CD4-positive, alpha-beta T cell (primary cell): ENCODE measurements around the gene COL5A1. TPM values are rescaled to one million over a fixed set of nuclear protein-coding genes. Genes with fewer than 3 reads are reported as not detected.

ENCODE experiments used
- ATAC-seq: fragments of 200-7000 bp; cut with Tn5 transposase; one replicate; pipeline ENCODE4 v1.10.0; 2022; ENCODE audit warnings: mild to moderate bottlenecking; ENCODE audit not compliant: poor library complexity
- CTCF ChIA-PET: fragments of 350-600 bp; sonication (Branson Sonifier 250); formaldehyde crosslinking; loops from one replicate; lab custom pipeline; 2021; ENCODE audit warnings: antibody characterized with exemption, inconsistent platforms; lab: Charles Lee
- POLR2A ChIA-PET: fragments of 350-600 bp; sonication (Branson Sonifier 250); formaldehyde crosslinking; loops from one replicate; lab custom pipeline; 2021; ENCODE audit warnings: antibody characterized with exemption, inconsistent platforms; lab: Charles Lee
- DNase-seq, 14 experiments: peaks; one replicate each; pipeline ENCODE4 v3.0.0-alpha.2; 2013 to 2020; ENCODE audit warnings: mixed read lengths in 2 of 14
- H3K27ac ChIP-seq, 2 donors: one replicate each; pipeline versions ENCODE4 v1.5.1 to v1.7.0; 2013; ENCODE audit warnings: low read length in 2 of 2, low read depth in 1 of 2, mild to moderate bottlenecking in 1 of 2
- H3K27me3 ChIP-seq, 2 experiments: 1 replicate in 1 of 2; 2 replicates in 1 of 2; pipeline versions ENCODE4 v1.6.1 to v1.7.0; 2013; ENCODE audit warnings: low read length in 2 of 2, control low read depth in 1 of 2, mild to moderate bottlenecking in 1 of 2, moderate library complexity in 1 of 2; ENCODE audit not compliant: insufficient read depth in 2 of 2, control insufficient read depth in 1 of 2
- H3K36me3 ChIP-seq: one replicate; pipeline ENCODE4 v1.6.1; 2013; ENCODE audit warnings: low read length, control low read depth; ENCODE audit not compliant: insufficient read depth
- H3K4me1 ChIP-seq: one replicate; pipeline ENCODE4 v1.6.1; 2013; ENCODE audit warnings: low read length, control low read depth; ENCODE audit not compliant: insufficient read depth
- H3K4me3 ChIP-seq: one replicate; pipeline ENCODE4 v1.5.1; 2013; ENCODE audit warnings: mild to moderate bottlenecking, low read length, moderate library complexity
- H3K9me3 ChIP-seq, 2 experiments: 1 replicate in 1 of 2; 2 replicates in 1 of 2; pipeline versions ENCODE4 v1.6.1 to v1.7.0; 2013; ENCODE audit warnings: low read length in 2 of 2, mild to moderate bottlenecking in 2 of 2, control low read depth in 1 of 2, moderate library complexity in 1 of 2; ENCODE audit not compliant: control insufficient read depth in 1 of 2, insufficient read depth in 1 of 2
- H3K27ac Mint-ChIP-seq: one replicate; pipeline ENCODE4 v1.8.0; 2020; ENCODE audit warnings: mixed read lengths
- H3K27me3 Mint-ChIP-seq: one replicate; pipeline ENCODE4 v1.8.0; 2021; ENCODE audit warnings: mixed read lengths
- H3K36me3 Mint-ChIP-seq: one replicate; pipeline ENCODE4 v1.8.0; 2021; ENCODE audit warnings: low read depth, mixed read lengths
- H3K4me1 Mint-ChIP-seq: one replicate; pipeline ENCODE4 v1.8.0; 2021; ENCODE audit warnings: low read depth, mixed read lengths
- H3K4me3 Mint-ChIP-seq: one replicate; pipeline ENCODE4 v1.8.0; 2020; ENCODE audit warnings: mild to moderate bottlenecking, mixed read lengths
- H3K9me3 Mint-ChIP-seq: one replicate; pipeline ENCODE4 v1.8.0; 2020; ENCODE audit warnings: mixed read lengths
- intact Hi-C, 2 experiments: fragments of 100-400 bp; cut with DNase I in 1 of 2; cut with micrococcal nuclease in 1 of 2; formaldehyde crosslinking; loops; one replicate each; pipeline versions ENCODE4 v1.15.1 to v1.9.0; 2023 to 2025; cut with DNase I, micrococcal nuclease
- total RNA-seq, 174 experiments: library from RNA in 2 of 174; stranded (reverse) in 2 of 174; gene quantifications; one replicate each; pipeline ENCODE4 v1.2.3 and lab custom pipeline; 2021 to 2026
- TF ChIP-seq, protein P1 (sequence below): fragments of 200-600 bp; IDR thresholded peaks from one replicate; pipeline ENCODE4 v1.8.0; 2022; ENCODE audit warnings: antibody characterized with exemption, mild to moderate bottlenecking

The COL5A1 gene
- total RNA-seq, 2 experiments from 2014 or later = 0.41 to 0.50 TPM

DNA sequence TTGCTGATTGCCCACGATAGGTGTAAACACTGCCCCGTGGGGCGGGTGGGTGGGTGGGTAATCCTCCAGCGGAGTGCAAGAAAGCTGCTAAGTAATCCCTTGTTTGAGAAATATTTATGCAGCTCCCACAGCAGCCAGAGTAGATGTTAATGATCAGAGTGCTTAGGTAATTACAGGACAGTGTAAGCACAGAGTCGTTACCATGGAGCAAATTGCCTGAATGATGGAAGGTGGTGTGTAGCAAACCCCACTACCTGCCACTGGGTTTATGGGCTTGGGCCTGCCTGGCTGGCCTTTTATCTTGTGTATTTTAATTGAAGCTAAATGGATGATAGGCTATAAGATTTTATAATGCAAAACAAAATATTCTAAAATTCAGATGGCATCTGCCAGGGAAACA is 110.0 kb downstream of the COL5A1 start:
- H3K27me3 Mint-ChIP-seq = no peaks in the 10 kb centered on the region
- POLR2A ChIA-PET = no interaction called here
- intact Hi-C loops = no loop called here

DNA sequence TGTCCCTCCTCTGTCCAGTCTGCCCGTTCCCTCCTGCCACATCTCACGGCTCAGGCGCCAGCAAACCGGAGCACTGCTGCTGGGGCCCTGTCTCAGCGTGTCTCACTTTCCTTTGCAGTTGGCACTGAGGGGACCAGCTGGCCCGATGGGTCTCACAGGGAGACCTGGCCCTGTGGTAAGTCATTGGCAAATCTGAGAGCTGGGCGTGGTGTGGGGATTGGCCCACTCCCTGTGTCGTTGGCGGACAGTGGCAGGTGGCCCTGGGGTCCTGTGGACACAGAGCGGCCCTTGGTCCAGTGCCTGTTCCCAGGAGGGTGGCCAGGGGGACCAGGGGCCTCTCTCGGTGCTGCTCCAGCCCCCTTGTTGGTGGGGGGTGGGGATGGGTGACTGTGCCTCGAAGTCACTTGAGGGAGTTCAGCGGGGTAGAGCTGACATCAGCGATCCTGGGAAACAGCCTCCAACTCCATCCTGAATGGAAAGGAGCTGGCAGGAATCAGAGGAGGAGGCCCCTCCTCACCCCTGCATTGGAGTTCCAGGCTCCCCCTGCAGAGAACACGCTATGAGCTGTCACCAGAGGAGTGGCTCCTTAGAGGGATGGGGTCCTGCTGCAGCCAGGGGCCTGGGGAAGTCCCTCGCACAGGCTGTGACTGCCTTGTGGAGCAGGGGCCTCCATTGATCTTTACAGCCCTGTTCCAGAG is 111.0 kb downstream of the COL5A1 start:
- H3K36me3 ChIP-seq = no peaks in the 10 kb centered on the region
- H3K27ac Mint-ChIP-seq = no peak overlapping the region
- H3K9me3 Mint-ChIP-seq = no peaks in the 10 kb centered on the region
- H3K9me3 ChIP-seq = no peaks in the 10 kb centered on the region
- ChIA-PET CTCF (no interaction called here), POLR2A (no interaction called here)
- DNase-seq = no peak
- H3K4me1 ChIP-seq = no peaks in the 10 kb centered on the region
- H3K4me3 Mint-ChIP-seq = no peak overlapping the region
- ATAC-seq = no peak
- no peak overlapping the region for H3K27ac ChIP-seq
- H3K36me3 Mint-ChIP-seq = no peaks in the 10 kb centered on the region
- H3K4me1 Mint-ChIP-seq = no peaks in the 10 kb centered on the region
- no peaks in the 10 kb centered on the region for H3K27me3 Mint-ChIP-seq
- H3K4me3 ChIP-seq = no peak overlapping the region
- TF ChIP-seq, protein P1, sequence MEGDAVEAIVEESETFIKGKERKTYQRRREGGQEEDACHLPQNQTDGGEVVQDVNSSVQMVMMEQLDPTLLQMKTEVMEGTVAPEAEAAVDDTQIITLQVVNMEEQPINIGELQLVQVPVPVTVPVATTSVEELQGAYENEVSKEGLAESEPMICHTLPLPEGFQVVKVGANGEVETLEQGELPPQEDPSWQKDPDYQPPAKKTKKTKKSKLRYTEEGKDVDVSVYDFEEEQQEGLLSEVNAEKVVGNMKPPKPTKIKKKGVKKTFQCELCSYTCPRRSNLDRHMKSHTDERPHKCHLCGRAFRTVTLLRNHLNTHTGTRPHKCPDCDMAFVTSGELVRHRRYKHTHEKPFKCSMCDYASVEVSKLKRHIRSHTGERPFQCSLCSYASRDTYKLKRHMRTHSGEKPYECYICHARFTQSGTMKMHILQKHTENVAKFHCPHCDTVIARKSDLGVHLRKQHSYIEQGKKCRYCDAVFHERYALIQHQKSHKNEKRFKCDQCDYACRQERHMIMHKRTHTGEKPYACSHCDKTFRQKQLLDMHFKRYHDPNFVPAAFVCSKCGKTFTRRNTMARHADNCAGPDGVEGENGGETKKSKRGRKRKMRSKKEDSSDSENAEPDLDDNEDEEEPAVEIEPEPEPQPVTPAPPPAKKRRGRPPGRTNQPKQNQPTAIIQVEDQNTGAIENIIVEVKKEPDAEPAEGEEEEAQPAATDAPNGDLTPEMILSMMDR = no peak
- no peaks in the 10 kb centered on the region for H3K27me3 ChIP-seq
- intact Hi-C loops = no loop called here

More for the DNA sequence above, 110.0 kb downstream of the COL5A1 start:
- Histone ChIP-seq H3K9me3 (no peaks in the 10 kb centered on the region), H3K4me1 (no peaks in the 10 kb centered on the region), H3K27ac (no peak overlapping the region), H3K4me3 (no peak overlapping the region), H3K36me3 (no peaks in the 10 kb centered on the region), H3K27me3 (no peaks in the 10 kb centered on the region)
- no peaks in the 10 kb centered on the region for H3K36me3 Mint-ChIP-seq
- no peak for ATAC-seq
- no peak overlapping the region for H3K27ac Mint-ChIP-seq
- no peaks in the 10 kb centered on the region for H3K4me1 Mint-ChIP-seq
- no peaks in the 10 kb centered on the region for H3K9me3 Mint-ChIP-seq
- TF ChIP-seq, protein P1 = no peak
- DNase-seq = no peak
- CTCF ChIA-PET = no interaction called here
- H3K4me3 Mint-ChIP-seq = no peak overlapping the region

DNA sequence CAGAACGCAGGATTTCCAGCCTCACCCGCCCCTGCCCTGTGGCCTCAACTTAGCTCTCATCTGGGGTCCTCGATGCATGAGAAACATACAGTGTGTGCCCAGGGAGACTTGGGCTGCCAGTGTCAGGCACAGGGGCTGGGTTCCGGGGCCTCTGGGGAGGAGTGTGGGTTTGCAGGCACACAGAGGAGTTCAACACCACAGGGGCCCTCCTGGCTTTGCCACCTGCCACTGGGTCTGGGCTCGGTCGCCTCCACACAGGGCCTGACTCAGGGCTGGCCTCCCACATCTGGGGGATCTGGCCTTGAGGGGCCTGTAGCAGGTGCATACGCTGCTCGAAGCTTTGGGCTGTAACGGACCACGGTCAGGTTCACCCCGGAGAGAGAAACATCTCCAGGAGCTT is 111.6 kb downstream of the COL5A1 start:
- intact Hi-C loops = no loop called here
- Mint-ChIP-seq H3K27ac (no peak overlapping the region), H3K9me3 (no peaks in the 10 kb centered on the region), H3K4me3 (no peak overlapping the region), H3K36me3 (no peaks in the 10 kb centered on the region), H3K4me1 (no peaks in the 10 kb centered on the region), H3K27me3 (no peaks in the 10 kb centered on the region)
- no peak for DNase-seq
- Histone ChIP-seq H3K4me3 (no peak overlapping the region), H3K9me3 (no peaks in the 10 kb centered on the region), H3K27me3 (no peaks in the 10 kb centered on the region), H3K27ac (no peak overlapping the region), H3K36me3 (no peaks in the 10 kb centered on the region), H3K4me1 (no peaks in the 10 kb centered on the region)
- TF ChIP-seq, protein P1 = no peak
- no peak for ATAC-seq
- ChIA-PET CTCF (no interaction called here), POLR2A (no interaction called here)
